OCI-LY7 (cell line): ENCODE measurements around the gene HDAC7. TPM values are rescaled to one million over a fixed set of nuclear protein-coding genes. Genes with fewer than 3 reads are reported as not detected.

Source experiments
- BruUV-seq: library from RNA; stranded (reverse); fragments of 400-500 nt; replicated peaks from 2 replicates; lab custom pipeline; 2021; lab: Mats Ljungman, UMichigan
- CTCF ChIA-PET: fragments of 300-600 bp; sonication (Branson Sonifier 250); formaldehyde crosslinking; loops from one replicate; lab custom pipeline; 2022; ENCODE audit warnings: antibody characterized with exemption; ENCODE audit not compliant: unreplicated experiment; lab: Charles Lee
- POLR2A ChIA-PET: fragments of 300-600 bp; sonication (Branson Sonifier 250); formaldehyde crosslinking; loops from one replicate; lab custom pipeline; 2022; ENCODE audit warnings: antibody characterized with exemption; lab: Charles Lee
- DNase-seq: peaks from one replicate; pipeline ENCODE4 v3.0.0-alpha.2; 2015; ENCODE audit warnings: low spot score
- H2AFZ ChIP-seq: fragments of 200-600 bp; sonication (generic), shearing (Covaris generic); 2 replicates; pipeline ENCODE4 v1.6.1; 2014; ENCODE audit warnings: mild to moderate bottlenecking, antibody characterized with exemption, low read length, moderate library complexity
- H3K27ac ChIP-seq: fragments of 200-600 bp; sonication (generic); 2 replicates; pipeline ENCODE4 v1.5.1; 2014; ENCODE audit warnings: mixed run types, low read depth, mild to moderate bottlenecking, moderate library complexity, low read length, inconsistent platforms; ENCODE audit not compliant: poor library complexity, severe bottlenecking
- H3K36me3 ChIP-seq: fragments of 200-600 bp; sonication (generic); 2 replicates; pipeline ENCODE4 v1.6.1; 2014; ENCODE audit warnings: mild to moderate bottlenecking, antibody characterized with exemption, low read length, moderate library complexity, mixed read lengths; ENCODE audit not compliant: insufficient read depth
- H3K4me1 ChIP-seq: fragments of 200-600 bp; sonication (generic); 2 replicates; pipeline ENCODE4 v1.5.1; 2014; ENCODE audit warnings: mild to moderate bottlenecking, low read length; ENCODE audit not compliant: insufficient read depth, poor library complexity, severe bottlenecking
- H3K4me2 ChIP-seq: fragments of 200-600 bp; sonication (generic); 2 replicates; pipeline ENCODE4 v1.6.1; 2014; ENCODE audit warnings: mild to moderate bottlenecking, low read length
- H3K4me3 ChIP-seq: fragments of 200-600 bp; sonication (generic); 2 replicates; pipeline ENCODE4 v1.5.1; 2014; ENCODE audit warnings: mild to moderate bottlenecking, low read depth, low read length; ENCODE audit not compliant: poor library complexity, severe bottlenecking
- H3K79me2 ChIP-seq: fragments of 200-600 bp; sonication (generic); 2 replicates; pipeline ENCODE4 v1.6.1; 2016; ENCODE audit warnings: low read depth, mild to moderate bottlenecking, low read length, moderate library complexity, mixed read lengths; ENCODE audit not compliant: insufficient read depth
- H3K9me2 ChIP-seq: fragments of 200-600 bp; sonication (generic); 2 replicates; pipeline ENCODE4 v1.6.1; 2016; ENCODE audit warnings: mild to moderate bottlenecking, low read length, mixed read lengths; ENCODE audit not compliant: insufficient read depth
- H3K9me3 ChIP-seq: fragments of 200-600 bp; sonication (generic); 2 replicates; pipeline ENCODE4 v1.6.1; 2014; ENCODE audit warnings: mild to moderate bottlenecking, mixed run types, low read length, mixed read lengths
- H4K20me1 ChIP-seq: fragments of 200-600 bp; sonication (generic); 2 replicates; pipeline ENCODE4 v1.6.1; 2014; ENCODE audit warnings: mild to moderate bottlenecking, antibody characterized with exemption, low read length, moderate library complexity, mixed read lengths; ENCODE audit not compliant: insufficient read depth
- CTCF ChIP-seq: fragments of 200-600 bp; sonication (generic); conservative IDR thresholded peaks from 2 replicates; pipeline ENCODE4 v1.5.1; 2014; ENCODE audit warnings: mild to moderate bottlenecking, antibody characterized with exemption, low read length, moderate library complexity, mixed read lengths
- EZH2phosphoT487 ChIP-seq: fragments of 200-600 bp; sonication (generic); IDR thresholded peaks from 2 replicates; pipeline ENCODE4 v1.6.1; 2018; ENCODE audit warnings: low read depth, borderline replicate concordance, mild to moderate bottlenecking, mixed run types, antibody characterized with exemption, low read length, moderate library complexity, mixed read lengths
- intact Hi-C: fragments of 100-400 bp; cut with micrococcal nuclease; formaldehyde crosslinking; loops from one replicate; pipeline ENCODE4 v1.10.0; 2022; ENCODE audit not compliant: unreplicated experiment
- total RNA-seq, 2 experiments: library from RNA; depleted of rRNA in 1 of 2; stranded (reverse); fragments of >200 nt in 1 of 2; shearing (Covaris generic) in 1 of 2; gene quantifications; 2 replicates each; pipeline ENCODE4 v1.2.3, GENCODE V29; 2014 to 2022

HDAC7 gene
- total RNA-seq, 2 experiments from 2014 or later, result 45.9 to 131 TPM

- H4K20me1 ChIP-seq, result no peaks in the 10 kb centered on the region
- no TSS peak for BruUV-seq
- H3K4me2 ChIP-seq, result no peak overlapping the region
- intact Hi-C loops, result no loop called here
- DNase-seq, result no peak
- no peaks in the 10 kb centered on the region for H3K9me3 ChIP-seq
- CTCF ChIA-PET, result interaction anchor here (0.8 to 1.6 kb wide), 3 partner anchors 25 to 73 kb away, joined by 3 to 5 read pairs (median 4); no protein-coding TSS in a partner anchor
- peaks cover 20% of the 10 kb centered on the region for H3K4me1 ChIP-seq
- H3K79me2 ChIP-seq, result no peaks in the 10 kb centered on the region
- TF ChIP-seq CTCF (no peak), EZH2phosphoT487 (no peak)
- no peaks in the 10 kb centered on the region for H3K9me2 ChIP-seq
- H3K27ac ChIP-seq, result no peak overlapping the region
- H2AFZ ChIP-seq, result no peak overlapping the region
- no peaks in the 10 kb centered on the region for H3K36me3 ChIP-seq
- no peak overlapping the region for H3K4me3 ChIP-seq
- POLR2A ChIA-PET, result interaction anchor here (0.6 to 1.3 kb wide), 4 partner anchors 19 to 76 kb away, joined by 3 to 6 read pairs (median 3); no protein-coding TSS in a partner anchor
Measured at GRCh38 chr12:47841501-47841900, 21.8 kb upstream of the HDAC7 start.

GRCh38 chr12:47840571-47840970, 20.9 kb upstream of the HDAC7 start:
- intact Hi-C loops, result no loop called here
- BruUV-seq, result no TSS peak
- Histone ChIP-seq H3K9me2 (no peaks in the 10 kb centered on the region), H3K36me3 (no peaks in the 10 kb centered on the region), H3K27ac (no peak overlapping the region), H3K4me2 (no peak overlapping the region), H3K4me1 (peaks cover 29% of the 10 kb centered on the region), H3K9me3 (no peaks in the 10 kb centered on the region), H3K4me3 (no peak overlapping the region), H3K79me2 (no peaks in the 10 kb centered on the region), H2AFZ (no peak overlapping the region), H4K20me1 (no peaks in the 10 kb centered on the region)
- TF ChIP-seq CTCF (no peak), EZH2phosphoT487 (no peak)
- CTCF ChIA-PET, result interaction anchor here (1.2 to 5.7 kb wide), 4 partner anchors 24 to 98 kb away, joined by 4 to 47 read pairs (median 9); no protein-coding TSS in a partner anchor
- no peak for DNase-seq
- POLR2A ChIA-PET, result interaction anchor here (1.0 to 1.3 kb wide), 3 partner anchors 20 to 43 kb away, joined by 3 read pairs; no protein-coding TSS in a partner anchor
